ENCODE data around the gene CANX.
"Not testable (repeated sequence)": the region's sequence is repeated elsewhere in the genome, so short reads cannot be mapped to it uniquely, and the experiment has no call there.

Gene CANX

GRCh38 chr5:179679014-179679674 is 19.6 kb upstream of the CANX start:
- H3K4me3 ChIP-seq (ENCODE audit: low read length), result peak overlapping the region; percentile 56; the same call in 1 of the 2 replicates
- no peaks in the 10 kb centered on the region for H3K27me3 ChIP-seq (ENCODE audit: control insufficient read depth, insufficient read depth, low read length)
- peaks cover 4% of the 10 kb centered on the region; the same call in 1 of the 2 replicates for H3K4me1 ChIP-seq (ENCODE audit: control insufficient read depth, insufficient read depth, low read length)
- peak; percentile 60 for DNase-seq (ENCODE audit: low read depth, low spot score)
- H3K9me3 ChIP-seq (ENCODE audit: control insufficient read depth, insufficient read depth, low read length), result no peaks in the 10 kb centered on the region
- H3K27ac ChIP-seq (ENCODE audit: low read length), result no peak overlapping the region
- H3K36me3 ChIP-seq (ENCODE audit: control insufficient read depth, insufficient read depth, low read length), result no peaks in the 10 kb centered on the region
- WGBS (ENCODE audit: insufficient coverage, insufficient read length), result no CpG with 5 or more reads among the region's 41 CpGs

DNA sequence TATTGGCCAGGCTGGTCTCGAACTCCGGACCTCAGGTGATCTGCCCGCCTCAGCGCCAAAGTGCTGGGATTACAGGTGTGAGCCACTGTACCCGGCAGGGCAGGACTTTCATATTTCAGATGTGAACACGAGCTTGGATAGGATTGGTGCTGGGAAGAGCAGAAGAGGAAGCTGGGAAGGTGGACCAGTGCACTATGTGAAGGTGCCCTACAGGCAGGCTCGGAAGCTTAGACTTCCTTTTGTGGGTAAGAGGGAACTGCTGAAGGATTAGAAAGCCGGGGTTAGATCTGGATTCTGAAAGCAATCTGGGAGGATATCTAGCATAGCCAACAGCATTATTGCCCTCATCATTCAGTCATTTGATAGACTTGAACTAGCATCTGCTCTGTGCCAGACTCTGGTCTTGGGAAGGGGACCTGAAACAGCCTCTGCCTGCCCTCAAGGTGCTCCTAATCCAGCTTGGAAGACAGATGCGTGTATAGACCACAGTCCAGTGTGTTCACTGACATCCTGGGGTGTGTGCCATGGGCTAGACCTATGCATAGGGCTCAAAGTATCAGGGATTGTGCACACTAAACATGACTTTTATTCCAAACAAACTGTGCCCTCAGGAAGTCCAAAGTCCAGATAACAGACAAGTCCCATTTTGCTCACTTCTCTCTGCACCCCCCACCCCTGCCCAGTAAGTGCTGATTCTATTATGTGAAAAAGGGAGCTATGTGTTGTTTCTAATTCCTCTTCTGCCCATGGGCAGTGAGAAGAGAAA is 18.6 kb upstream of the CANX start:
- DNase-seq (ENCODE audit: low read depth, low spot score), result no peak
- H3K4me1 ChIP-seq (ENCODE audit: control insufficient read depth, insufficient read depth, low read length), result peaks cover 4% of the 10 kb centered on the region; the same call in 1 of the 2 replicates
- H3K27ac ChIP-seq (ENCODE audit: low read length), result no peak overlapping the region
- H3K4me3 ChIP-seq (ENCODE audit: low read length), result no peak overlapping the region
- H3K36me3 ChIP-seq (ENCODE audit: control insufficient read depth, insufficient read depth, low read length), result no peaks in the 10 kb centered on the region
- no peaks in the 10 kb centered on the region for H3K27me3 ChIP-seq (ENCODE audit: control insufficient read depth, insufficient read depth, low read length)
- no peaks in the 10 kb centered on the region for H3K9me3 ChIP-seq (ENCODE audit: control insufficient read depth, insufficient read depth, low read length)
- WGBS (ENCODE audit: insufficient coverage, insufficient read length), result no CpG with 5 or more reads among the region's 9 CpGs

DNA sequence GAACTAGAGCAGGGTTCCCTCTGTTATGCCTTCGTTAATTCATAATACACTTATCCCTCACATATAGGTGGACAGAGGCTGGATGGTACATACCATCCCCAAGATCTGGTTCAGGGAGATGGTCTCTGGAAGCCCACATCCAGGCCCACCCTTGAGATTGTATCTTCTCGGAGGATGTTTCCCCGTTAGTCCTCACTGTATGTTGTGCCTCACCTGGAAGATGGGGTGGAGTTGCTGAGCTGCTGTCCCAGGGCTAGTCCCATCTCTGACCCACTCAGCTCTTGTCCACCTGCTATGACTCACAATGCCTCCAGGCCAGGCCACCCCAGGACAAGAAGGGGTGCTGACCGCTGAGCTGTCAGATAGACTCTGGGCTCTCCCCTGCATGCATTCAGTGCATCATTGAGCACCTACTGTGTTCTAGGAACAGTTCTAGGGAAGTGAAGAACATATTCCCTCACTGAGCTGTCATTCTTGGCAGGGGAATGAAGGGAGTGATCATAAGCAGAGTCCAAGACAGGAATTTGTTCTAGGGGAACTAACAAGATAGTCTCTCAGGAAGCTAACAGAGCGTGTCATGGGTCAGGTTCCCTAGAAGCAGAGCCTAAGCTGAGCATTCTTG is 17.9 kb upstream of the CANX start, which contains the start of gene CBY3:
CBY3 (minus strand) TSS at position 255 of the 622 bp plus-strand sequence; CDS start at position 139, 116 bp downstream.
- no peaks in the 10 kb centered on the region for H3K36me3 ChIP-seq (ENCODE audit: control insufficient read depth, insufficient read depth, low read length)
- no CpG with 5 or more reads among the region's 5 CpGs for WGBS (ENCODE audit: insufficient coverage, insufficient read length)

DNA sequence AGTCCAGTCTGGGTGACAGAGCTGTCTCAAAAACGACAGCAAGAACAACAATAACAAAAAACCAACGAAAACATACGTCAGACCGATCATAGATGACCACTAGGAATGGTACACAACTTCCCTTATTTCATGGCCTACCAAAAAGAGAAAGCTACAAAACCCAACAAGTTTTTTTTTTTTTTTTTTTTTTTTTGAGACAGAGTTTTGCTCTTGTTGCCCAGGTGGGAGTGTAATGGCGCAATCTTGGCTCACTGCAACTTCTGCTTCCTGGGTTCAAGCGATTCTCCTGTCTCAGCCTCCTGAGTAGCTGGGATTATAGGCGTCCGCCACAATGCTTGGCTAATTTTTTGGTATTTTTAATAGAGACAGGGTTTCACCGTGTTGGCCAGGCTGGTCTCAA is 9.6 kb upstream of the CANX start:
- not testable (repeated sequence) for H3K27ac ChIP-seq (ENCODE audit: low read length); H3K4me3 ChIP-seq (ENCODE audit: low read length); H3K9me3 ChIP-seq (ENCODE audit: control insufficient read depth, insufficient read depth, low read length); H3K4me1 ChIP-seq (ENCODE audit: control insufficient read depth, insufficient read depth, low read length); H3K36me3 ChIP-seq (ENCODE audit: control insufficient read depth, insufficient read depth, low read length); DNase-seq (ENCODE audit: low read depth, low spot score); H3K27me3 ChIP-seq (ENCODE audit: control insufficient read depth, insufficient read depth, low read length)
- no CpG with 5 or more reads among the region's 9 CpGs for WGBS (ENCODE audit: insufficient coverage, insufficient read length)

More for the DNA sequence above, 17.9 kb upstream of the CANX start, which contains the start of gene CBY3:
- peaks cover 4% of the 10 kb centered on the region; the same call in 1 of the 2 replicates for H3K4me1 ChIP-seq (ENCODE audit: control insufficient read depth, insufficient read depth, low read length)
- H3K27ac ChIP-seq (ENCODE audit: low read length), result no peak within 1 kb of the TSS
- no peak for DNase-seq (ENCODE audit: low read depth, low spot score)
- no peak within 1 kb of the TSS for H3K4me3 ChIP-seq (ENCODE audit: low read length)
- no peaks in the 10 kb centered on the region for H3K9me3 ChIP-seq (ENCODE audit: control insufficient read depth, insufficient read depth, low read length)
- H3K27me3 ChIP-seq (ENCODE audit: control insufficient read depth, insufficient read depth, low read length), result no peaks in the 10 kb centered on the region

GRCh38 chr5:179694561-179694960 is 4.2 kb upstream of the CANX start:
- no peaks in the 10 kb centered on the region for H3K4me1 ChIP-seq (ENCODE audit: control insufficient read depth, insufficient read depth, low read length)
- no CpG with 5 or more reads among the region's 6 CpGs for WGBS (ENCODE audit: insufficient coverage, insufficient read length)

GRCh38 chr5:179696603-179697002 is 2.2 kb upstream of the CANX start:
- no CpG with 5 or more reads among the region's 3 CpGs for WGBS (ENCODE audit: insufficient coverage, insufficient read length)

More at GRCh38 chr5:179694561-179694960, 4.2 kb upstream of the CANX start:
- Histone ChIP-seq H3K27me3 (ENCODE audit: control insufficient read depth, insufficient read depth, low read length) (no peaks in the 10 kb centered on the region), H3K27ac (ENCODE audit: low read length) (no peak overlapping the region), H3K4me3 (ENCODE audit: low read length) (no peak overlapping the region), H3K9me3 (ENCODE audit: control insufficient read depth, insufficient read depth, low read length) (no peaks in the 10 kb centered on the region), H3K36me3 (ENCODE audit: control insufficient read depth, insufficient read depth, low read length) (no peaks in the 10 kb centered on the region)
- no peak for DNase-seq (ENCODE audit: low read depth, low spot score)

DNA sequence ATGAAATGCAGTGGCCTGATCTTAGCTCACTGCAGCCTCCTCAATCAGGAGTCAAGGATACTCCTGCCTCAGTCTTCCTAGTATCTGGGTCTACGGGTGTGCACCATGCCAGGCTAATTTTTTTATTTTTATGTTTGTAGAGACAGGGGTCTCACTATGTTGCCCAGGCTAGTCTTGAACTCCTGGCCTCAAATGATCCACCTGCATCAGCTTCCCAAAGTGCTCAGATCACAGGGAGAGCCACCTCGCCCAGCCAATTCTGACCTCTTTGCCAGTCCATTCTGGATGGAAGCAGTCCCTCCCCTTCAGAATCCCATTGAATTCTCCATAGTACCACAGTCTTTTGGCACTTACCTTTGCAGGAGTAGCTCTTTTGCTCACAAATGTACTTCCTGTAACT is 1.7 kb upstream of the CANX start:
- H3K9me3 ChIP-seq (ENCODE audit: control insufficient read depth, insufficient read depth, low read length), result no peaks in the 10 kb centered on the region
- H3K27me3 ChIP-seq (ENCODE audit: control insufficient read depth, insufficient read depth, low read length), result no peaks in the 10 kb centered on the region
- no peaks in the 10 kb centered on the region for H3K36me3 ChIP-seq (ENCODE audit: control insufficient read depth, insufficient read depth, low read length)
- no peak for DNase-seq (ENCODE audit: low read depth, low spot score)
- no CpG with 5 or more reads among the region's 2 CpGs for WGBS (ENCODE audit: insufficient coverage, insufficient read length)
- no peak overlapping the region for H3K4me3 ChIP-seq (ENCODE audit: low read length)
- H3K27ac ChIP-seq (ENCODE audit: low read length), result no peak overlapping the region
- 0 out of 2 replicates have a peak, but pooled peaks cover 2% of the 10 kb centered on the region for H3K4me1 ChIP-seq (ENCODE audit: control insufficient read depth, insufficient read depth, low read length)

More at GRCh38 chr5:179696603-179697002, 2.2 kb upstream of the CANX start:
- DNase-seq (ENCODE audit: low read depth, low spot score), result no peak
- Histone ChIP-seq H3K4me3 (ENCODE audit: low read length) (no peak overlapping the region), H3K9me3 (ENCODE audit: control insufficient read depth, insufficient read depth, low read length) (no peaks in the 10 kb centered on the region), H3K27ac (ENCODE audit: low read length) (no peak overlapping the region), H3K36me3 (ENCODE audit: control insufficient read depth, insufficient read depth, low read length) (no peaks in the 10 kb centered on the region), H3K27me3 (ENCODE audit: control insufficient read depth, insufficient read depth, low read length) (no peaks in the 10 kb centered on the region), H3K4me1 (ENCODE audit: control insufficient read depth, insufficient read depth, low read length) (0 out of 2 replicates have a peak, but pooled peaks cover 2% of the 10 kb centered on the region)

DNA sequence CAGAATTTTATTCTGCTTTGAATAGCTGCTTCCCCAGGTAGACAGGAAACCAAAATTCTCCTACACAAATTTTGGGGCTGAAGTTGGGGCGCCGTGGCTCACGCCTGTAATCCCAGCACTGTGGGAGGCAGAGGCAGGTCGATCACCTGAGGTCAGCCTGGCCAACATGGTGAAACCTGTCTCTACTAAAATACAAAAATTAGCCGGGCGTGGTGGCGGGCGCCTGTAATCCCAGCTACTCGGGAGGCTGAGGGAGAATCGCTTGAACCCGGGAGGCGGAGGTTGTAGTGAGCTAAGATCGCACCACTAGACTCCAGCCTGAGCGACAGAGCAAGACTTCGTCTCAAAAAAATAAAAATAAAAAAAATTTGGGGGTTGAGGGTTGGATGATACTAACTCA is 1.2 kb upstream of the CANX start:
- not testable (repeated sequence) for H3K4me1 ChIP-seq (ENCODE audit: control insufficient read depth, insufficient read depth, low read length); H3K27me3 ChIP-seq (ENCODE audit: control insufficient read depth, insufficient read depth, low read length); H3K4me3 ChIP-seq (ENCODE audit: low read length); H3K36me3 ChIP-seq (ENCODE audit: control insufficient read depth, insufficient read depth, low read length); H3K9me3 ChIP-seq (ENCODE audit: control insufficient read depth, insufficient read depth, low read length); DNase-seq (ENCODE audit: low read depth, low spot score); H3K27ac ChIP-seq (ENCODE audit: low read length)
- WGBS (ENCODE audit: insufficient coverage, insufficient read length), result no CpG with 5 or more reads among the region's 15 CpGs

DNA sequence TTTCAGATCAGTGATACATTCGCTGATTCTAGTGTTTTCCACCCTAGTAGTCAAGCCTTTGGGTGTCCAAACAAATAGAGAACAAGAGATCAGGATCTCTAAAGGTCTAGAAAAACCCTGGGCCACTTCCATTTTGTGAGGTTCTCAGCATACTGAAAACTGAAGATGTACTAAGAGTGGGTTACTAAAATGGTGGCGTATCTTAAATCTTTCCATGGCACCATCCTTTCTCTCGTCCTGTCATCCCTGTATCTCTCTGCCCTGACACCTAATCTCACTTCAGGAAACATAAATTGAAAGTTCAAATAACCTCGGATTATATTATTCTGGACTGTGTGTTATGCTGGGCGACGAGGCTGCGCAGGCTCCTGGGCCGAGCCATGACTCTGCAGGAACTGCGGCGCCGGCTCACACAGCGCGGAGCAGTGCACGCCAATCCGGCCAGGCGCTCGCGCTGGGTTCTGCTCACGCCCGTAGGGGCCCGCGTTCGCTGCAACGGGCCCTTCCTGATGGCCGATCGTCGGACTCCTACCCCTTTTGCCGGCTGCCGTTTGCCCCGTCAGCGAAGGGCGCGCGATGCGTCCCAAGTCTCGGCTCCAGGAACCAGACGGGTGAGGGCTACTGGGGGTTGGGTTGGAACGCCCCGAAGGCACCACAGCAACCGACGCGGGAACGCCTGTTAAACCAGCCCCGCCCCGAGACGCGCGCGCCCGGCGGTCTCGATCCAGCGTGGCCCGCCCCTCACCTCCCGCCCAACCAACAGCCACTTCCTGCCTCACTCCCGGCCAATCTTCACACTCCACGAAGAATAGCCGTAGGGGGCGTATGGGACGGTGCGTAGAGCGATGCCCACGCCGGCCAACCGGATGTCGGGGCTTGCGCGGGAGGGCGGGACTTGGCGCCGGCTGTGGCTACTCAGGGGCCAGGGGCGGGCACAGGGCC is 503 bp upstream of the CANX start:
- WGBS (ENCODE audit: insufficient coverage, insufficient read length), result no CpG with 5 or more reads among the region's 72 CpGs

More for the DNA sequence above, 503 bp upstream of the CANX start:
- 0 out of 2 replicates have a peak, but pooled peaks cover 2% of the 10 kb centered on the region for H3K4me1 ChIP-seq (ENCODE audit: control insufficient read depth, insufficient read depth, low read length)
- H3K27ac ChIP-seq (ENCODE audit: low read length), result no peak overlapping the region
- H3K27me3 ChIP-seq (ENCODE audit: control insufficient read depth, insufficient read depth, low read length), result no peaks in the 10 kb centered on the region
- peak overlapping the region; percentile 99 for H3K4me3 ChIP-seq (ENCODE audit: low read length)
- DNase-seq (ENCODE audit: low read depth, low spot score), result peak; percentile 98
- no peaks in the 10 kb centered on the region for H3K36me3 ChIP-seq (ENCODE audit: control insufficient read depth, insufficient read depth, low read length)
- no peaks in the 10 kb centered on the region for H3K9me3 ChIP-seq (ENCODE audit: control insufficient read depth, insufficient read depth, low read length)

Data from iPS DF 6.9 (cell line).